CD4-positive, alpha-beta T cell treated with Interleukin-17A for 1 hour (primary cell): ENCODE data around the gene ATG4C.

Experiments
- DNase-seq: peaks from one replicate; pipeline ENCODE4 v3.0.0-alpha.2; 2020

Gene ATG4C

GRCh38 chr1:62906428-62906886, 122.5 kb downstream of the ATG4C start:
- no peak for DNase-seq

DNA sequence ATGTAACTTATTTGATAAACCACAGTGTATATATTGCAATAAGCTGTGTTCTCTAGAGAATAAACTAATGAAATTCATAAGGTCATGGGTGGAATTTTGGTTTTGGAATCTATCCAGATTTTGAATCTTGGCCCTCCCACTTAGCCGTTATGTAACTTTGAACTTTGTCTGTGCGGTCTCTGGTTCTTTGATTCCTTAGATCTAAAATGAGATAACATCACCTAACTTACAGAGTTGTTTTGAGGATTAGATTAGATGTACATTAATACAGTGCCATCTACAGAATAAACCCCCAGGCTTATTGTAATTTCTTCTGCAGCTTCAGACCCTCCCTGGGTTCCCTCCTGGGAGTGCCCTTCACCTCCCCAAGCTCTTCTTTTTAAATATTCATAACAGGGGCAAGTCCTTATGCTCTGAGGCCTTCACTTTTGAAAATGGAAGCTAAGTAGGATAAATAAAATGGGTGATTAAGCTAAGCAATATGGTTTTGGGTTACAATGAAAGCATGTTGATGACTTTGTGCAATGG, 124.3 kb downstream of the ATG4C start:
- DNase-seq: peak; percentile 8

- DNase-seq: no peak
These were observed 128.2 kb downstream of the ATG4C start for GRCh38 chr1:62912028-62912638.
